HG02610 (cell line): Measurements from ENCODE around the gene CD300LF.
A peak's percentile ranks its signal among the peaks of the same experiment; 100 is the strongest.

Experiments
- ATAC-seq: cut with Tn5 transposase; IDR thresholded peaks from one replicate; pipeline ENCODE4 v1.9.1; 2021; ENCODE audit warnings: mild to moderate bottlenecking, moderate library complexity; ENCODE audit not compliant: unreplicated experiment

Gene CD300LF

GRCh38 chr17:74730491-74731346 lies 18.0 kb upstream of the CD300LF start:
- peak; percentile 48 for ATAC-seq

DNA sequence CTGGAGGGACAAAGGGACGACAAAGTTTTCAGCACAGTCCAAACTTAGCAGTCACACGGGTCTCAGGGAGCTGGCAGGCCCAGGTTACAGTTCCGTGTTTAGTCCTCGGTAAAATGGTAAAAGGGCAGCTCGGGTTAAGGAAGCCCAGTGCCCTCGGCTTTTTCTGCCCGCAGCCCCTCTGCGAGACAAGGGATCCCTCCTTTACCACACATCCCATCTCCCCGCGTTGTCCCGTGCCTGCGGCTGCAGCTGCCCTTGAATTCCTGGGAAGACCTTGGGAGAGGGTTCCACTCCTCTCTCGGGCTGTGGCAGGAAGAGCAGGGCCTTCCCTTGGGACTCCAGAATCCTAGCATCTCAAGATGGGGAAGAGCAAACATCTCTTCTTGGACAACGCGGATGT lies 17.1 kb upstream of the CD300LF start:
- no peak for ATAC-seq

DNA sequence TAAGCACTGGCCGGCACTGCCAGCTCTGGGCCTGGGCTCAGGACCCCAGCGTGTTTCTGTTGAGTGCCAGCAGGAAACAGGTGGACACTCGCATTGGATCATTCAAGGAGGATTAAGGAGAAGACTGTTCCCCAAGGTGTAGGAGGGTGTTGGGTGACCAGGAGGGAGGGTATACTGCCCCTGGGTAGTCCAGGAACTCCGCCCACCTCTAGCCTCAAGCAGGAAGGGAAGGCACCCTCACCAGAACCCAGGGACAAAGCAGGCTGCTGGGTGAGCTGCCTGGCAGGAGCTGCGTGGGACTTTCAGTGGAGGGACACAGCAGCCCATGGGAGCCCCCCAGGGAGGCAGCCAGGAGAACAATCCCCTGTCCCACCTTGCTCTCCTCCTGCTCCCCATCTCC lies 16.6 kb upstream of the CD300LF start:
- ATAC-seq, result no peak

DNA sequence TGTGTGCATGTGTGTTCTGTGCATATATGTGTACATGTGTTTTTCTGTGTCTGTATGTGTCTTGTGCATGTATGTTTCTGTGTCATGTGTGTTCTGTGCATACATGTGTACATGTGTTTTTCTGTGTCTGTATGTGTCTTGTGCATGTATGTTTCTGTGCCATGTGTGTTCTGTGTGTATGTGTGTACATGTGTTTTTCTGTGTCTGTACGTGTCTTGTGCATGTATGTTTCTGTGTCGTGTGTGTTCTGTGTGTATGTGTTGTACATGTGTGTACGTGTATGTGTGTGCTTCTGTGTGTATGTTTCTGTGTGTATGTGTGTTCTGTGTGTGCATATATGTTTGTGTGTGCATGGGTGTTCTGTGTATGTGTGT lies 16.0 kb upstream of the CD300LF start:
- ATAC-seq, result no peak

- ATAC-seq, result no peak
Observed at GRCh38 chr17:74728033-74728701, 15.4 kb upstream of the CD300LF start.

DNA sequence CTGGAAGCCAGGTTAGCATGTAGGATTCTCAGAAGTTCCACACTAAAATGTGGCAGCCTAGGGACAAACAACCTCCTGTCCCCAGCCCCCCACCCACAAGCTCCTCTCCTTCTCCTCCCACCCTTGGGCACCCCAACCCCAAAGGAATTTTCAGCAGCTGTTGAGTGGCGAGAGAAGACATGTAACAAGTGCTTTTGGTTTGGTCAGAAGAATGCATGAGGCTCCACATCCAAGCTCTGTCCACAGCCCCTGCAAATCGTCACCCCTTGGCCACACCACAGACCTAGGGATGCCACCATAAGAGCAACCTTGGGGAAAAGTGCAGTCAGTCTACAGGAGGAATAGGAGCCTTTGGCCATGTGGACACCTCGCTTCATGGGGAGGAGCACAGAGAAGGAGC lies 12.4 kb upstream of the CD300LF start:
- ATAC-seq, result no peak

DNA sequence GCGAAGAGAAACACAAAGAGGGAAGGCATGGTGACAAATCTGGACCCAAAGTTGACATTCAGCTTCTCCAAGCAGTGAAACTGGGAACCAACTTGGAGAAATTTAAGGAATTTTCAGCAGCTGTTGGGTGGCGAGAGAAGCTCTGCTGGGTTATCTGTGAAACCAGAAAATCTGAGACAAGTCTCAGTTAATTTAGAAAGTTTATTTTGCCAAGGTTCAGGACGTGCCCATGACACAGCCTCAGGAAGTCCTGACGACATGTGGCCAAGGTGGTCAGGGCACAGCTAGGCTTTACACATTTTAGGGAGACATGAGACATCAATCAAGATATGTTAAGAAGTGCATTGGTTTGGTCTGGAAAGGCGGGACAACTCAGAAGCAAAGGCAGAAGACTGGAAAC lies 11.2 kb upstream of the CD300LF start:
- ATAC-seq, result no peak

DNA sequence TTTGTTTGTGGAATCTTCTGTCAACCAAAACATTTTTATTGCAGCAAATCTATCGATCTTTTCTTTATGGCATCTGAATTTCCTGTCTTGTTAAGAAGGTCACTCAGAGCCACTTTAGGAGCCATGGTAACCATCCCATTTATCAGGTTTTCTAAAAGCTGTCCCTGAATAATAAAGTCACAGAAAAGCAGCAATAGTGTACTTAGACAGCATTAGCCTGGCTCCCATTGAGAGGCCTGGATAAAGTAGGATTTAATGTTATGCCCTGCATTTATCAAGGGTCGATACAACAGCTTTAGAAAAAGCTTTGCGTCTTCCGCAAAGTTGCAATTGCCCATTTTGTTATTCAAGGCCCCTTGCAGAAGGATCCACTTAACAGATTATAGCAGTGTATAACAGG lies 10.1 kb upstream of the CD300LF start:
- no peak for ATAC-seq

- no peak for ATAC-seq
Observed at GRCh38 chr17:74720506-74720905, 7.8 kb upstream of the CD300LF start.

- no peak for ATAC-seq
Observed at GRCh38 chr17:74715144-74715543, 2.4 kb upstream of the CD300LF start.

DNA sequence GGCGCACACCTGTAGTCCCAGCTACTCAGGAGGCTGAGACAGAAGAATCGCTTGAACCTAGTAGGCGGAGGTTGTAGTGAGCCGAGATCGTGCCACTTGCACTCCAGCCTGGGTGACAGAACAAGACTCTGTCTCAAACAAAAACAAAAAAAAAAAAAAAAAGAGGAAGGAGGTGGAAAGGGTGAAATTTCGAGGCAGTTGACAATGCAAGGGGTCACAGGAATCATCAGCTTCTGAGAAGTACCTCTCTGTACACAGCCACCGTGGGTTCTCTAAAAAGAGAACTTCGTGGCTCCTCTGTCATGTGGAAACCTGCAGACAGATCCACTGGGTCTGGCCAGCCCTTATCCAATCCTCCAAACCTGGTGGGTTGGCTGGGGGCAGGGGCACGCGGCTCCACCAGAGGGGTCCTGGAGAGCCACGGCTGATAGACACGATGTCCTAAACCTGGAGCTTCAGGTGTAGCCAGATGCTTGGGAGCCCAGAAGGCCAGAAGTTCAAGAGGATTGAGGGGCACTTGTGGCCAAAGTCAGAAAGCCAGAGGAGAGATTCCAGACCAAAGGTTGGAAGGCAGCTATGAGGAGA lies 540 bp upstream of the CD300LF start:
- ATAC-seq, result no peak

GRCh38 chr17:74712301-74712700 lies 422 bp downstream of the CD300LF start:
- no peak for ATAC-seq

DNA sequence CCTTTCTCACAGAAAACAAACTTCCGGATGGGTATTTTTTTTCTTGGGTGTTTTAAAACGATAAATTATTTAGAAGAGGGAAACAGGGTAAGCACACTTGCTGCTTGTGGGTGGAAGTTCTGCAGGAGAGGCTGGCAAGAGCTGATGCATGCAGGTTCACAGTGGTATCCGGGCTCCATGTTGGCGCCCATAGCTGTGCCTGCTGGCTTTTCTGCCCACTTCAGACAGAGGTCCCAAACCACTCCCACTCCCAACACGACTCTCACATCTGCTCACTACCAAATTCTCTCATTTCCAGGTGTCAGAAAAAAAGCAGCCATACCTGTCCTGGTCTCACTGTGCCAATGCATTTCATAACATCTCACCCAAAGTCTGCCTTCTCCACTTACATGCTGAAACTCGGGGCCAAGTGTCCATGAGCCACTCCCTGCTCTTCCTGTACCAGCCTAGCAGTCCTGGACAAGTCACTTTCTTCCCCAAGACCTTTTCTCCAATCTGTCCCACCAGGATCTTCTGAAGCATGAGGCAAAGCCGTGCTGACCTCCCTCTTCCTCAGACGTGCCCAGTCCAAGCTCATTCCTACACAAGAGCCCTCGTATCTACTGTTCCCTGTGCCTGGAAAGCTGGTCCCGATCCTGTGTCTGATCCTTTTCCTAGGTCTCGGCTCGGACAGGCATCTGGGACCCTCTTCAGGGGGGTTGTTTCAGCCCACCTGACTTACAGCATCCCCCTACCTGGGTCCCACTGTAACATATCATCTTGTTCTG lies 1.5 kb downstream of the CD300LF start:
- ATAC-seq, result no peak

DNA sequence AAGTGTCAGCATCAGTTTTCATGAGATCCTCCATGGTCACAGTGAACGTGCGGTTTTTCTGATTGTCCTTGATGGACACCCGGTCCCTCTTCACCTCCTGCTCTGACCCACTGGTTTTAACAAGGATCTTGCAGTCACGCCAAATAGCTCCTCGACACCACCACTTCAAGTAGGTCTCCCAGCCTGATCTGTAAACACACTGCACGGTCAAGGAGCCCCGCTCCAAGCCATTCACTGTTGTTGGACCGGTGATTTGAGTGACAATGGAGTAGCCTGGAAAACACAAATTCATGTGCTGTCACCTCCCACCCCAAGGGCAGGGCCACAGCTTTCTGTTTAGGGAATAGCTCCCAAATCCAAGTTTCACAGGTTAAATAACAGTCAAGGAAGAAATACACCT lies 8.2 kb downstream of the CD300LF start:
- no peak for ATAC-seq

DNA sequence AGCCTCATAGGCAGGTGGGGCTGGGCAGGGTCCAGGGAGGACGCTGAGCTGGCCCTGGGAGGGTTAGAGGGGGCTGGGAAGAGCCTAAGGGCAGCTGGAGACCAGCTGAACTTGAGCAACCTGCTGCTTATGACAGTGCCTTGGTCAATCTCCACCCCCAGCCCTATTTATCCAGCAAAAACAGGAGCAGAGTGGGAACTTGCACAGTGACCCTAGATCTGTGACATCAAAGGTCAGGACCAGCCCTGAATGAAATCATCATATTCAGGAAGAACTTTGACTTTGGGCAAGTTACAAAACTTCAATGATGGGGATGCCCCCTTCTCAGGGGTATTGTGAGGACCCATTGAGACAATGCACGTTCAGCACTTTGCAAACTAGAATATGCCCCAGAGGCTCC lies 9.4 kb downstream of the CD300LF start:
- no peak for ATAC-seq

GRCh38 chr17:74702116-74702871 lies 10.4 kb downstream of the CD300LF start:
- no peak for ATAC-seq

DNA sequence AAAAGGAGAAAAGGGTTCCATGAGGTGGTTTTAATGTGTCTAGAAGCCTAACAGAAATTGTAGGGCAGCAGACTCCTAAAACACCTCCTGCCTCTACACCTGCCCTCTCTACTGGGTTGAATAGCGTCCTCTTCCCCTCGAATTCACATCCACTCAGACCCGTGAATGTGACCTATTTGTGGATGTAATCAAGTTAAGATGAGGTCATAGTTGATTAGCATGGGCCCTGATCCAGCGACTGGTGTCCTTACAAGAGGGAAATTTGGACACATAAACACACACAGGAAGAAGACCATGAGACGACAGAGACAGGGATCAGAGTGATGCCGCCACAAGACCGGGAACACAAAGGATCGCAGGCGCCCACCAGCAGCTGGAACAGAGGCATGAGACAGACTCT lies 13.5 kb downstream of the CD300LF start:
- no peak for ATAC-seq

DNA sequence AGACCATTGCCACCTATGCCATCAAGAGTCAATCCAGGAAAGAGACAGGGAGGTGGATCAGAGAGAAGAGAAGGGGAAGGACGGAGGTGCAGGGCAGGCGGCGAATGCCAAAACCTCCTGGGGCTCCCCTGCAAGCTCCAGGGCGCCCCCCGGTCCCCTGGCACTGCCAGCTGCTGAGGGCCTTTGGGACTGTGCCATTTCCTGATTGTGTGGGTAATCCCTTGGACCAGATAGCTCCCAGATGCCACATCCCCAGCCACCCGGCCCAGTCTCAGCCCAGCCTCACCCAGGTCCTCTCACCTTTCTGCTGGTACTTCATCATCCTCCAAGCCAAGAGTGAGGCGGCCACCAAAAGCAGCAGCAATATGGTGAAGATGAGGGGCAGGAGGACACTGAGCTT lies 14.7 kb downstream of the CD300LF start:
- no peak for ATAC-seq

- ATAC-seq, result no peak
Observed at GRCh38 chr17:74697515-74697914, 15.2 kb downstream of the CD300LF start.

DNA sequence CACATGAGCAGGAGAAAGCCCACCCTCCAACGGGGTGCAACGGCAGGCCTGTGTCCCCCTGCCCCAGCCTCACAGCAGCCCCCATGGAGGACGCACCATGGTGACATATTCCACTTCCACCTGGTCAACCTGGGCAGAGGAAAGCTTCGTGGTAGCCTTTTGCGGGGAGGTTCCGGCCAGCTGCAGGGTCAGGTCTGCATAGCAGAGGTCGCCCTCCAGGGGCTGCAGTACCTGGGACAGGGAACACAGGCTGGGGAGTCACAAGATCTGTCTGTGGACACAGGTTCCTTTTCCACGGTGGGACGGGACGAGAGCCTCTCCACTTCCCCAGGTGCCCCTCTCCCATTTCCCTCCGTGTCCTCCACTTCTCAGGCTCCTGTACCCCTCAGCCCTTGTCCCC lies 17.1 kb downstream of the CD300LF start:
- ATAC-seq, result no peak

GRCh38 chr17:74694081-74694480 lies 18.6 kb downstream of the CD300LF start:
- ATAC-seq, result no peak
